ENCODE results near the gene UNC5B. TPM values are rescaled to one million over a fixed set of nuclear protein-coding genes. Genes with fewer than 3 reads are reported as not detected.

Gene UNC5B
- polyA plus RNA-seq, 1 experiment = 8.1 TPM

GRCh38 chr10:71259815-71260501 is 47.6 kb downstream of the UNC5B start:
- POLR2A ChIA-PET = interaction anchor here (0.5 to 1.9 kb wide), 4 partner anchors 12 to 42 kb away, joined by 4 to 6 read pairs (median 4); no protein-coding TSS in a partner anchor
- H3K4me3 ChIP-seq (ENCODE audit: low read depth, low read length) = no peak overlapping the region

DNA sequence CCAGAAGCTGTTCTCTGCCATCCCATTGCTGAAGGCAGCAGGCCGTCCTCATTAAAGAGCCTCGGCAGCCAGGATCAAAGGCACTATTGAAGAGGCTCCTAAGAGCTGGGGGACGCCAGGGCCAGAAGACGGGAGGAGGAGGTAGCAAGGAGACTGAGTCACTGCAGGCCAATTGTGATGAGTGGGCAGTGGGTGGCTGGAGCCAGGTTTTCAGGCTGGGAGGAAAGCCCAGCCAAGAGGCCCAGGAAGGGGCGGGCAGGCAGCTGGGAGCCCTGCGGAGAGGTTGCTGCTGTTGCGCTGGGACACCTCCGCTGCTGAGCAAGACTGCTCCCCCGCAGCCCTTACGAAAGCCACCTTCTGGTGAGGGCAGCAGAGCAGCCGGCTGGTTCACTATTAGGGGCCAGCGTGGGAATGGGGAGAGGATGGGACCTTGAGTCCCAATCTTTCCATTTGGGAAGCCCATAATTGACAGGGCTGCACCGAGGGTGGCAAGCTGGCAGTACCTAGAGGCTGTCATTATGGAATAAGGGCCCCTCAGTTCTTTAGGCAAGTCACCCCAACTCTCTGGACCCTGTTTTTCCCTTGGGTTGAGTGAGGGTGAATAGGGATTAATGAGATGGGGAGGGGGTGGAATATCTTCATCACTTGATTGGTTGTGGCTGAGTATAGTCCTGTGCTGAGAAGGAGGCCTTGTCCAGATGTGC is 48.4 kb downstream of the UNC5B start:
- Histone ChIP-seq H3K4me3 (ENCODE audit: low read depth, low read length) (no peak overlapping the region), H3K27me3 (ENCODE audit: control insufficient read depth, insufficient read depth, low read length) (no peaks in the 10 kb centered on the region), H3K27ac (ENCODE audit: low read depth, low read length) (peak overlapping the region; percentile 94), H3K9me3 (ENCODE audit: control insufficient read depth, insufficient read depth, low read length) (no peaks in the 10 kb centered on the region)
- CTCF ChIA-PET = interaction anchor here (1.2 to 1.9 kb wide), 2 partner anchors 10 to 52 kb away, joined by 5 to 24 read pairs; no protein-coding TSS in a partner anchor
- TF ChIP-seq, protein P1, sequence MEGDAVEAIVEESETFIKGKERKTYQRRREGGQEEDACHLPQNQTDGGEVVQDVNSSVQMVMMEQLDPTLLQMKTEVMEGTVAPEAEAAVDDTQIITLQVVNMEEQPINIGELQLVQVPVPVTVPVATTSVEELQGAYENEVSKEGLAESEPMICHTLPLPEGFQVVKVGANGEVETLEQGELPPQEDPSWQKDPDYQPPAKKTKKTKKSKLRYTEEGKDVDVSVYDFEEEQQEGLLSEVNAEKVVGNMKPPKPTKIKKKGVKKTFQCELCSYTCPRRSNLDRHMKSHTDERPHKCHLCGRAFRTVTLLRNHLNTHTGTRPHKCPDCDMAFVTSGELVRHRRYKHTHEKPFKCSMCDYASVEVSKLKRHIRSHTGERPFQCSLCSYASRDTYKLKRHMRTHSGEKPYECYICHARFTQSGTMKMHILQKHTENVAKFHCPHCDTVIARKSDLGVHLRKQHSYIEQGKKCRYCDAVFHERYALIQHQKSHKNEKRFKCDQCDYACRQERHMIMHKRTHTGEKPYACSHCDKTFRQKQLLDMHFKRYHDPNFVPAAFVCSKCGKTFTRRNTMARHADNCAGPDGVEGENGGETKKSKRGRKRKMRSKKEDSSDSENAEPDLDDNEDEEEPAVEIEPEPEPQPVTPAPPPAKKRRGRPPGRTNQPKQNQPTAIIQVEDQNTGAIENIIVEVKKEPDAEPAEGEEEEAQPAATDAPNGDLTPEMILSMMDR (IDR thresholded peaks at IDR 0.05; ENCODE audit: low read depth, low read length) = peak; percentile 22
- DNase-seq (ENCODE audit: low read depth, low spot score) = peak; percentile 88
- POLR2A ChIA-PET = interaction anchor here (0.5 to 1.9 kb wide), 4 partner anchors 13 to 43 kb away, joined by 4 to 6 read pairs (median 4); no protein-coding TSS in a partner anchor

More at GRCh38 chr10:71259815-71260501, 47.6 kb downstream of the UNC5B start:
- no peaks in the 10 kb centered on the region for H3K9me3 ChIP-seq (ENCODE audit: control insufficient read depth, insufficient read depth, low read length)
- CTCF ChIA-PET = interaction anchor here (0.6 to 1.9 kb wide), 3 partner anchors 10 to 51 kb away, joined by 3 to 24 read pairs (median 5); no protein-coding TSS in a partner anchor
- H3K27ac ChIP-seq (ENCODE audit: low read depth, low read length) = peak overlapping the region; percentile 94
- DNase-seq (ENCODE audit: low read depth, low spot score) = no peak
- no peaks in the 10 kb centered on the region for H3K27me3 ChIP-seq (ENCODE audit: control insufficient read depth, insufficient read depth, low read length)
- TF ChIP-seq, protein P1 (IDR thresholded peaks at IDR 0.05; ENCODE audit: low read depth, low read length) = no peak

- Histone ChIP-seq H3K9me3 (ENCODE audit: control insufficient read depth, insufficient read depth, low read length) (no peaks in the 10 kb centered on the region), H3K27me3 (ENCODE audit: control insufficient read depth, insufficient read depth, low read length) (no peaks in the 10 kb centered on the region), H3K27ac (ENCODE audit: low read depth, low read length) (no peak overlapping the region), H3K4me3 (ENCODE audit: low read depth, low read length) (no peak overlapping the region)
- POLR2A ChIA-PET = interaction anchor here (0.6 kb wide), 1 partner anchor 210 kb away, joined by 3 read pairs; no protein-coding TSS in a partner anchor
- CTCF ChIA-PET = no interaction called here
- DNase-seq (ENCODE audit: low read depth, low spot score) = no peak
- TF ChIP-seq, protein P1 (IDR thresholded peaks at IDR 0.05; ENCODE audit: low read depth, low read length) = no peak
These were observed 49.7 kb downstream of the UNC5B start for GRCh38 chr10:71262027-71262426.

DNA sequence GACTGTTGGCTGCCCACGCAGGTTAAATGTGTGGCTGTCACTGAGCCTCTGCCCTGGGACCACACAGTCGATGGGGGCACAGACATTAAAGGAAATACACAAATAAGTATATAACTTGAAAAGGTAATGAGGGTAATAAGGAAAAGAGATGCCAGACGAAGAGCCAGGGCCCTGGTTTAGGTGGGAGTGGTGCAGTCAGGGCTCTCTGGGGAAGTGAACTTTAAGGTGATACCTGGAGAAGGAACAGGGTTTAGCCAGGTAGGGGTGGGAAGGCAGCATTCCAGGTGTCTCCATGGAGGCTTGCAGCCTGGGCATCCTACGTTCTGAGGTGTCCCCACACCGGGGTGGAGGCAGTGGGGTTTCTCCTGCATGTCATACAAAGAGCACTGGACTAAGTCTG is 50.4 kb downstream of the UNC5B start:
- peak overlapping the region; percentile 2 for H3K27ac ChIP-seq (ENCODE audit: low read depth, low read length)
- H3K9me3 ChIP-seq (ENCODE audit: control insufficient read depth, insufficient read depth, low read length) = no peaks in the 10 kb centered on the region
- TF ChIP-seq, protein P1 (IDR thresholded peaks at IDR 0.05; ENCODE audit: low read depth, low read length) = no peak
- ChIA-PET POLR2A (no interaction called here), CTCF (no interaction called here)
- no peak for DNase-seq (ENCODE audit: low read depth, low spot score)
- no peaks in the 10 kb centered on the region for H3K27me3 ChIP-seq (ENCODE audit: control insufficient read depth, insufficient read depth, low read length)
- no peak overlapping the region for H3K4me3 ChIP-seq (ENCODE audit: low read depth, low read length)

GRCh38 chr10:71263376-71263775 is 51.0 kb downstream of the UNC5B start:
- ChIA-PET POLR2A (interaction anchor here (1.4 kb wide), 1 partner anchor 8 kb away, joined by 3 read pairs; no protein-coding TSS in a partner anchor), CTCF (no interaction called here)
- TF ChIP-seq, protein P1 (IDR thresholded peaks at IDR 0.05; ENCODE audit: low read depth, low read length) = no peak
- Histone ChIP-seq H3K27ac (ENCODE audit: low read depth, low read length) (peak overlapping the region; percentile 2), H3K9me3 (ENCODE audit: control insufficient read depth, insufficient read depth, low read length) (no peaks in the 10 kb centered on the region), H3K27me3 (ENCODE audit: control insufficient read depth, insufficient read depth, low read length) (no peaks in the 10 kb centered on the region), H3K4me3 (ENCODE audit: low read depth, low read length) (no peak overlapping the region)
- no peak for DNase-seq (ENCODE audit: low read depth, low spot score)
